Keratinocyte (primary cell): ENCODE data around the gene INSRR. TPM values are rescaled to one million over a fixed set of nuclear protein-coding genes. Genes with fewer than 3 reads are reported as not detected.

Experiments used
- DNase-seq: peaks from one replicate; pipeline ENCODE4 v3.0.0-alpha.2; 2011; ENCODE audit warnings: low read depth, missing footprints, low spot score
- FAIRE-seq: peaks from 2 replicates; lab custom pipeline; 2011; peaks lifted over from hg19 to GRCh38; lab: Jason Lieb, UNC
- H2AFZ ChIP-seq: 2 replicates; pipeline ENCODE4 v1.6.0; 2012; ENCODE audit warnings: low read length, control low read depth, inconsistent platforms; ENCODE audit not compliant: control insufficient read depth
- H3K27ac ChIP-seq: 2 replicates; pipeline ENCODE4 v1.5.1; 2011; ENCODE audit warnings: low read length; ENCODE audit not compliant: control insufficient read depth, insufficient read depth
- H3K27me3 ChIP-seq: 3 replicates; pipeline ENCODE4 v1.6.0; 2011; ENCODE audit warnings: low read length; ENCODE audit not compliant: control insufficient read depth, insufficient read depth; ENCODE audit errors: extremely low read depth
- H3K36me3 ChIP-seq, 2 experiments: 2 replicates in 1 of 2; 3 replicates in 1 of 2; pipeline ENCODE4 v1.5.1; 2011; ENCODE audit warnings: low read length in 2 of 2, mild to moderate bottlenecking in 1 of 2; ENCODE audit not compliant: control insufficient read depth in 2 of 2, insufficient read depth in 2 of 2; ENCODE audit errors: extremely low read depth in 1 of 2
- H3K4me1 ChIP-seq: 3 replicates; pipeline ENCODE4 v1.5.1; 2011; ENCODE audit warnings: low read length; ENCODE audit not compliant: control insufficient read depth, insufficient read depth; ENCODE audit errors: extremely low read depth
- H3K4me2 ChIP-seq: 3 replicates; pipeline ENCODE4 v1.6.0; 2011; ENCODE audit warnings: low read depth, low read length; ENCODE audit not compliant: control insufficient read depth, insufficient read depth; ENCODE audit errors: extremely low read depth
- H3K4me3 ChIP-seq, 3 experiments: fragments of 200-600 bp in 1 of 3; sonication (generic) in 1 of 3; 2 replicates in 2 of 3; 3 replicates in 1 of 3; pipeline ENCODE4 v1.5.1; 2011 to 2016; ENCODE audit warnings: low read length in 3 of 3, mild to moderate bottlenecking in 3 of 3, control low read depth in 2 of 3, inconsistent platforms in 1 of 3, low read depth in 1 of 3, mixed read lengths in 1 of 3, mixed run types in 1 of 3, moderate library complexity in 1 of 3; ENCODE audit not compliant: control insufficient read depth in 2 of 3, insufficient read depth in 2 of 3; ENCODE audit errors: extremely low read depth in 1 of 3
- H3K79me2 ChIP-seq: 2 replicates; pipeline ENCODE4 v1.6.0; 2012; ENCODE audit warnings: low read length; ENCODE audit not compliant: control insufficient read depth, insufficient read depth
- H3K9ac ChIP-seq: 3 replicates; pipeline ENCODE4 v1.6.0; 2011; ENCODE audit warnings: low read length; ENCODE audit not compliant: control insufficient read depth, insufficient read depth; ENCODE audit errors: extremely low read depth
- H3K9me1 ChIP-seq: 3 replicates; pipeline ENCODE4 v1.6.0; 2011; ENCODE audit warnings: low read length; ENCODE audit not compliant: control insufficient read depth, insufficient read depth; ENCODE audit errors: extremely low read depth
- H3K9me3 ChIP-seq: 2 replicates; pipeline ENCODE4 v1.5.1; 2012; ENCODE audit warnings: low read depth, low read length; ENCODE audit not compliant: control insufficient read depth
- H4K20me1 ChIP-seq: 3 replicates; pipeline ENCODE4 v1.6.0; 2011; ENCODE audit warnings: low read length; ENCODE audit not compliant: control insufficient read depth, insufficient read depth; ENCODE audit errors: extremely low read depth
- EZH2 ChIP-seq: IDR thresholded peaks from one replicate; pipeline ENCODE4 v1.6.1; 2012; ENCODE audit warnings: inconsistent platforms, mild to moderate bottlenecking, low read length, moderate library complexity
- dilution Hi-C: fragments of 300-500 bp; cut with MboI; formaldehyde crosslinking; loops from one replicate; pipeline ENCODE4 v1.7.0; 2020; ENCODE audit warnings: low sequenced_read_pairs; ENCODE audit not compliant: extremely low pct_ligation_motif_present
- polyA plus RNA-seq, 5 experiments: library from polyadenylated mRNA; depleted of rRNA in 3 of 5; stranded (reverse) in 3 of 5; stranded (forward) in 1 of 5; unstranded in 1 of 5; fragments of >200 nt; gene quantifications; 1 replicate in 1 of 5; 2 replicates in 3 of 5; 3 replicates in 1 of 5; pipeline versions ENCODE4 v1.2.1 to v1.2.3, GENCODE V29; 2011 to 2012; ENCODE audit warnings: missing spikeins in 2 of 5, low read depth in 1 of 5, low replicate concordance in 1 of 5
- TF ChIP-seq, protein P1 (sequence below), 3 experiments: IDR thresholded peaks in 1 of 3; conservative IDR thresholded peaks in 1 of 3; optimal IDR thresholded peaks in 1 of 3; 2 replicates in 2 of 3; 3 replicates in 1 of 3; pipeline versions ENCODE3 to v1.5.1; 2011; ENCODE audit warnings: low read length in 3 of 3, mild to moderate bottlenecking in 3 of 3, moderate library complexity in 2 of 3, control low read depth in 1 of 3, inconsistent platforms in 1 of 3; ENCODE audit not compliant: insufficient read depth in 2 of 3; ENCODE audit errors: extremely low read depth in 1 of 3

Gene INSRR
- polyA plus RNA-seq, 1 donor (not counting 4 experiments of a cell fraction or from before 2014, with no cell fraction given): not detected

DNA sequence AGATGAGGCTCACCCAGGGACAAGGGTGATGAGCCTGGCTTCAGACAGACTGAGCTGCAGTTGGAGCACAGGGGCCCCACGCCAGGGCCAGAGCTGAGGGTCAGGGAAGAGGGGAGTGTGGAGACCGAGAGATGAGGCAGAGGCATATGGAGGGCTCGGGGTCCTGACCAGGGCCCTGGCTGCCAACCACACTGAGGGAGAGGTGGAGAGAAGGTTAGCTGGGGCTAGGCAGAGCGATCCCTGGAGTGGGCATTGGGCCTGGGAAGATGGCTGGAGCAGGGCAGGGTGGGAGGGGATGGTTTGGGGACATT is 42.6 kb upstream of the INSRR start:
- H3K36me3 ChIP-seq: no peaks in the 10 kb centered on the region
- peaks cover 24% of the 10 kb centered on the region for H3K4me1 ChIP-seq
- TF ChIP-seq, protein P1, sequence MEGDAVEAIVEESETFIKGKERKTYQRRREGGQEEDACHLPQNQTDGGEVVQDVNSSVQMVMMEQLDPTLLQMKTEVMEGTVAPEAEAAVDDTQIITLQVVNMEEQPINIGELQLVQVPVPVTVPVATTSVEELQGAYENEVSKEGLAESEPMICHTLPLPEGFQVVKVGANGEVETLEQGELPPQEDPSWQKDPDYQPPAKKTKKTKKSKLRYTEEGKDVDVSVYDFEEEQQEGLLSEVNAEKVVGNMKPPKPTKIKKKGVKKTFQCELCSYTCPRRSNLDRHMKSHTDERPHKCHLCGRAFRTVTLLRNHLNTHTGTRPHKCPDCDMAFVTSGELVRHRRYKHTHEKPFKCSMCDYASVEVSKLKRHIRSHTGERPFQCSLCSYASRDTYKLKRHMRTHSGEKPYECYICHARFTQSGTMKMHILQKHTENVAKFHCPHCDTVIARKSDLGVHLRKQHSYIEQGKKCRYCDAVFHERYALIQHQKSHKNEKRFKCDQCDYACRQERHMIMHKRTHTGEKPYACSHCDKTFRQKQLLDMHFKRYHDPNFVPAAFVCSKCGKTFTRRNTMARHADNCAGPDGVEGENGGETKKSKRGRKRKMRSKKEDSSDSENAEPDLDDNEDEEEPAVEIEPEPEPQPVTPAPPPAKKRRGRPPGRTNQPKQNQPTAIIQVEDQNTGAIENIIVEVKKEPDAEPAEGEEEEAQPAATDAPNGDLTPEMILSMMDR (optimal IDR thresholded peaks at IDR 0.05 in 1 of 3, IDR thresholded peaks at IDR 0.05 in 1 of 3, conservative IDR thresholded peaks at IDR 0.05 in 1 of 3; ENCODE audit: extremely low read depth in 1 of 3, insufficient read depth in 2 of 3, low read length in 3 of 3): no peak
- no peak for TF ChIP-seq EZH2
- no peaks in the 10 kb centered on the region for H3K9me3 ChIP-seq
- dilution Hi-C loops: no loop called here
- no peak overlapping the region for H2AFZ ChIP-seq
- no peak overlapping the region for H3K27ac ChIP-seq
- H3K9me1 ChIP-seq: no peaks in the 10 kb centered on the region
- no peak overlapping the region for H3K4me3 ChIP-seq
- H3K27me3 ChIP-seq: no peaks in the 10 kb centered on the region
- FAIRE-seq: no peak
- H4K20me1 ChIP-seq: no peaks in the 10 kb centered on the region
- no peak overlapping the region for H3K9ac ChIP-seq
- H3K4me2 ChIP-seq: no peak overlapping the region
- no peak for DNase-seq
- H3K79me2 ChIP-seq: no peaks in the 10 kb centered on the region

DNA sequence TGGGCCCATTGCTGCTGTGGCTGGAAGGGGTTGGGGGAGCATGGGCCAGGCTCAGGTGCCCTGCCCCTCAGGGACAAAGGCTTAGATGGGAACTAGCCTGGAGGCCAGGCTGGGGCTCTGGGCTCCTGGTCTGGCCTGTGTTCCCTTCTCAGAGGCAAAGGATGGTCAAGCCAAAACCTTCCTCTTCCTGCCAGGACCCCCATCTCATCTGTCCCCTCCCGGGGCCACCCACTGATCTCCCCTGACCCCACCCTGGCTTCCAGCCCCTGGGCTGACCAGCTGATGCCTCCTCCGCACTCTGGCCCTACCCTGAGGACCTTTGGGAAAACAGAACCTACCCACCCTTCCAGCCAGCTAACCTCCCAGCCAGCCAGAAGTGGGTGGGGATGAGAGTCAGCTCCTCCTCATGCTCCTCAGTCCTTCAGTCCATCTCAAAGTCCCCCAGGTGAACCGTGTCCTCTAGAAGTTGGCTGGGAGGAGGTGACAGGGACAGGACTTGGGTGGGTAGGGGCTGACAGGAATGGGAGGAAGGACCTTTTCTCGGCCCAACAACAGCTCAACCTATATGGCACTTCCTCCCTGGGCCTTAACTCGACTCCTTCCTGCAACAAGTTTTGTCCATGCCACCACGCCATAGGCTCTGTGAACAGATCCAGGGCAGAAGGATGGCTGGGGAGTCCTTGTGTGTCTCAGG is 42.1 kb upstream of the INSRR start:
- H3K9me1 ChIP-seq: no peaks in the 10 kb centered on the region
- H4K20me1 ChIP-seq: no peaks in the 10 kb centered on the region
- no peak overlapping the region for H2AFZ ChIP-seq
- H3K9ac ChIP-seq: no peak overlapping the region
- H3K27me3 ChIP-seq: no peaks in the 10 kb centered on the region
- no peak overlapping the region for H3K27ac ChIP-seq
- no peak for TF ChIP-seq EZH2
- TF ChIP-seq, protein P1 (optimal IDR thresholded peaks at IDR 0.05 in 1 of 3, IDR thresholded peaks at IDR 0.05 in 1 of 3, conservative IDR thresholded peaks at IDR 0.05 in 1 of 3; ENCODE audit: extremely low read depth in 1 of 3, insufficient read depth in 2 of 3, low read length in 3 of 3): no peak
- H3K4me2 ChIP-seq: no peak overlapping the region
- H3K9me3 ChIP-seq: no peaks in the 10 kb centered on the region
- peaks cover 29% of the 10 kb centered on the region for H3K4me1 ChIP-seq
- no peaks in the 10 kb centered on the region for H3K36me3 ChIP-seq
- no peak for FAIRE-seq
- dilution Hi-C loops: no loop called here
- no peak for DNase-seq
- H3K4me3 ChIP-seq: no peak overlapping the region
- H3K79me2 ChIP-seq: no peaks in the 10 kb centered on the region
